Fibroblast of peridontal ligament (primary cell): ENCODE data around the gene TIMMDC1.
"Not testable (repeated sequence)": the region's sequence is repeated elsewhere in the genome, so short reads cannot be mapped to it uniquely, and the experiment has no call there.

ENCODE experiments used
- DNase-seq: peaks from one replicate; pipeline ENCODE4 v3.0.0-alpha.2; 2010; ENCODE audit errors: extremely low read depth

Gene TIMMDC1

GRCh38 chr3:119508172-119508845 is 10.0 kb downstream of the TIMMDC1 start:
- DNase-seq, result no peak

GRCh38 chr3:119510690-119511089 is 12.3 kb downstream of the TIMMDC1 start:
- no peak for DNase-seq

GRCh38 chr3:119514637-119515036 is 16.3 kb downstream of the TIMMDC1 start:
- DNase-seq, result no peak

- no peak for DNase-seq
These were observed 18.8 kb downstream of the TIMMDC1 start for GRCh38 chr3:119517112-119517511.

GRCh38 chr3:119518026-119518425 is 19.7 kb downstream of the TIMMDC1 start:
- no peak for DNase-seq

- DNase-seq, result peak; percentile 54
These were observed 26.8 kb downstream of the TIMMDC1 start for GRCh38 chr3:119524931-119525662.

- DNase-seq, result no peak
These were observed 29.4 kb downstream of the TIMMDC1 start for GRCh38 chr3:119527714-119528113.

- DNase-seq, result peak; percentile 83
These were observed 31.5 kb downstream of the TIMMDC1 start for GRCh38 chr3:119529883-119530282.

- DNase-seq, result no peak
These were observed 32.1 kb downstream of the TIMMDC1 start for GRCh38 chr3:119530456-119530855.

- DNase-seq, result peak; percentile 20
These were observed 32.8 kb downstream of the TIMMDC1 start for GRCh38 chr3:119531151-119531550.

- DNase-seq, result no peak
These were observed 35.9 kb downstream of the TIMMDC1 start for GRCh38 chr3:119534296-119534695.

- no peak for DNase-seq
These were observed 38.4 kb downstream of the TIMMDC1 start for GRCh38 chr3:119536757-119537156.

- DNase-seq, result no peak
These were observed 40.4 kb downstream of the TIMMDC1 start for GRCh38 chr3:119538772-119539171.

- no peak for DNase-seq
These were observed 43.2 kb downstream of the TIMMDC1 start for GRCh38 chr3:119541547-119541946.

- DNase-seq, result no peak
These were observed 43.9 kb downstream of the TIMMDC1 start for GRCh38 chr3:119542168-119542767.

GRCh38 chr3:119543147-119543546 is 44.8 kb downstream of the TIMMDC1 start:
- no peak for DNase-seq

- DNase-seq, result no peak
These were observed 48.9 kb downstream of the TIMMDC1 start for GRCh38 chr3:119547227-119547626.

GRCh38 chr3:119548341-119548740 is 50.0 kb downstream of the TIMMDC1 start:
- no peak for DNase-seq

- DNase-seq, result no peak
These were observed 52.0 kb downstream of the TIMMDC1 start for GRCh38 chr3:119550192-119550910.

- no peak for DNase-seq
These were observed 53.3 kb downstream of the TIMMDC1 start for GRCh38 chr3:119551598-119551997.

GRCh38 chr3:119552928-119553327 is 54.6 kb downstream of the TIMMDC1 start:
- not testable (repeated sequence) for DNase-seq

GRCh38 chr3:119553823-119554415 is 55.6 kb downstream of the TIMMDC1 start:
- DNase-seq, result no peak
